Brain pericyte (primary cell): ENCODE measurements around the gene SLC14A1.

ENCODE experiments used
- DNase-seq: peaks from one replicate; pipeline ENCODE4 v3.0.0-alpha.2; 2012; ENCODE audit warnings: low read depth, low spot score

The SLC14A1 gene

DNA sequence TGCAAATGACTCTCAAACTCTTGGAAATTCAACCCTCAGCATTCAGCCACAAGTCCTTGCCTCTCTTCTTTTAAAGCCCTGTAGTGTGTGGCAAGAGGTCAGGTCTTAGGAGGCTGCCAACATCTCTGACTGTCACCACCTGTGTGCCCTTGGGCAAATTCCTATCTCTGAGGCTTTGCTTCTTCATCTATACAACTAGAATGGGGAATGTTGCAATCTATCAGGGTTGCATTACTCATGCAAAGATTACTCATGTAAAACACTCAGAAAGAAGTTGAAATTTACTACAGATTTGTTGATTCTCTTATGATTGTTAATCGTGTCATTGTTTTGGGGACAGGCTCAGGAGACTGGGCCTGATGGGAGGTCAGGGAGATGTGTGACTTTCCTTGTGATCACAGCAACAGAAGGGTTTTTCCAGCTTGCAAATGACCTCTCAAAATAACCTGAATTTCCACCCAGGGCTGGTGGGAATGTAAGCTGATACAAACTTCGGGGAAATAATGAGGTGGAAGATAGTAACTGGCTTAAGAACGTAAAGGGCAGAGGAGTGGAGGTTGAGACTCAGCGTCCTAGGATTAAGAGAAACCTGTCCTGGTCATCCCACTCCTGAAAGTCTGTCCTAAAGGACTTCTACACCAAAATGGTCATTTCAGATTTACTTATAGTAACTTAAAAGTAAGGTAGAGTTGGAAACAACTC is 69.4 kb downstream of the SLC14A1 start:
- DNase-seq = peak; percentile 32

DNA sequence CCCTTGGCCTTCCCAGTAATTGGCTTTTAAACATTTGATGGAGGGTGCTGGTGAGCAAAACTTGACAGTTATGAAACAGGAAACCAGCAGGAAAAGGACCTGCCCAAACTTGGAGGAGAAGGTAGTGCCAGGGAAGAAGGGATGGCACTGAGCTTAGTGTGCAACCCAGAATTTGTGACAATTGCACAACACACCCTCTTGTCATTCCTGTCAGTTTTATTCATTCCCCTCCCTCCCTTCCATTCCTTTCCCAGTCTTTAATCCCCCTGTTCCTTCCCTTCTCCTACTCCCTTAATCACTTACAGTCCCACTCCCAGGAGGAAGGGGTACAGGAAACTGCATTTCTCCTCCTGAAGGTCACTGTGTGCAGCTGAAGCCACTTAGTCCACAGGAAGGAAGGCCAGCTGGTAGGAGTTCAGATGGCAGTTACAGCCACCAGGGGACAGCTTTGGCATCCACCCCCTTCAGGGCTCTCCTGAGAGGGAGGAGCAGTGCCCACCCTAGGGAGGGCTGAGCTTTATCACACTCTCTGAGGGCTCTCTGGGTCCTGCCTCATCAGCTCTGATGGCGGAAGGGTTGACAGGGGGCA is 77.5 kb downstream of the SLC14A1 start:
- no peak for DNase-seq
